MCF 10A (cell line): ENCODE measurements around the gene INPP5B. TPM values are rescaled to one million over a fixed set of nuclear protein-coding genes. Genes with fewer than 3 reads are reported as not detected.
"Not testable (repeated sequence)": the region's sequence is repeated elsewhere in the genome, so short reads cannot be mapped to it uniquely, and the experiment has no call there.

Experiments used
- BruUV-seq: library from RNA; stranded (reverse); fragments of 400-500 nt; replicated peaks from 2 replicates; lab custom pipeline; 2021; lab: Mats Ljungman, UMichigan
- CTCF ChIA-PET: fragments of 300-600 bp; sonication (Branson Sonifier 250); formaldehyde crosslinking; extraction: SDS; loops from one replicate; lab custom pipeline; 2021; ENCODE audit warnings: antibody characterized with exemption, inconsistent platforms; lab: Yijun Ruan, JAX
- POLR2A ChIA-PET: fragments of 300-600, 350-650 bp; sonication (Branson Sonifier 250); formaldehyde crosslinking; extraction: SDS; loops from one replicate; lab custom pipeline; 2020; ENCODE audit warnings: antibody characterized with exemption, inconsistent platforms; lab: Yijun Ruan, JAX
- DNase-seq: peaks from one replicate; pipeline ENCODE4 v3.0.0-alpha.2; 2018; ENCODE audit not compliant: unreplicated experiment
- H3K27ac Mint-ChIP-seq: one replicate; pipeline ENCODE4 v1.8.0; 2022; ENCODE audit warnings: mild to moderate bottlenecking, low read depth, mixed read lengths; ENCODE audit not compliant: unreplicated experiment
- H3K27me3 Mint-ChIP-seq: one replicate; pipeline ENCODE4 v1.8.0; 2022; ENCODE audit warnings: mixed read lengths; ENCODE audit not compliant: insufficient read depth, unreplicated experiment
- H3K36me3 Mint-ChIP-seq: one replicate; pipeline ENCODE4 v1.8.0; 2022; ENCODE audit warnings: mild to moderate bottlenecking, moderate library complexity, mixed read lengths; ENCODE audit not compliant: insufficient read depth, unreplicated experiment
- H3K4me1 Mint-ChIP-seq: one replicate; pipeline ENCODE4 v1.8.0; 2022; ENCODE audit warnings: mixed read lengths; ENCODE audit not compliant: insufficient read depth, unreplicated experiment
- H3K4me3 Mint-ChIP-seq: one replicate; pipeline ENCODE4 v1.8.0; 2022; ENCODE audit warnings: mild to moderate bottlenecking, moderate library complexity, mixed read lengths; ENCODE audit not compliant: unreplicated experiment
- H3K9me3 Mint-ChIP-seq: one replicate; pipeline ENCODE4 v1.8.0; 2022; ENCODE audit warnings: mixed read lengths; ENCODE audit not compliant: unreplicated experiment
- intact Hi-C: fragments of 100-400 bp; cut with micrococcal nuclease; formaldehyde crosslinking; loops from 2 replicates; pipeline ENCODE4 v1.14.1; 2022
- total RNA-seq: library from RNA; stranded (reverse); gene quantifications from 2 replicates; pipeline ENCODE4 v1.2.3, GENCODE V29; 2022
- TF ChIP-seq, protein P1 (sequence below): fragments of 200-600 bp; IDR thresholded peaks from one replicate; pipeline ENCODE4 v1.8.0; 2022; ENCODE audit warnings: antibody characterized with exemption, mild to moderate bottlenecking; ENCODE audit not compliant: unreplicated experiment

INPP5B gene
- total RNA-seq, 1 experiment from 2014 or later, result 4.7 TPM

DNA sequence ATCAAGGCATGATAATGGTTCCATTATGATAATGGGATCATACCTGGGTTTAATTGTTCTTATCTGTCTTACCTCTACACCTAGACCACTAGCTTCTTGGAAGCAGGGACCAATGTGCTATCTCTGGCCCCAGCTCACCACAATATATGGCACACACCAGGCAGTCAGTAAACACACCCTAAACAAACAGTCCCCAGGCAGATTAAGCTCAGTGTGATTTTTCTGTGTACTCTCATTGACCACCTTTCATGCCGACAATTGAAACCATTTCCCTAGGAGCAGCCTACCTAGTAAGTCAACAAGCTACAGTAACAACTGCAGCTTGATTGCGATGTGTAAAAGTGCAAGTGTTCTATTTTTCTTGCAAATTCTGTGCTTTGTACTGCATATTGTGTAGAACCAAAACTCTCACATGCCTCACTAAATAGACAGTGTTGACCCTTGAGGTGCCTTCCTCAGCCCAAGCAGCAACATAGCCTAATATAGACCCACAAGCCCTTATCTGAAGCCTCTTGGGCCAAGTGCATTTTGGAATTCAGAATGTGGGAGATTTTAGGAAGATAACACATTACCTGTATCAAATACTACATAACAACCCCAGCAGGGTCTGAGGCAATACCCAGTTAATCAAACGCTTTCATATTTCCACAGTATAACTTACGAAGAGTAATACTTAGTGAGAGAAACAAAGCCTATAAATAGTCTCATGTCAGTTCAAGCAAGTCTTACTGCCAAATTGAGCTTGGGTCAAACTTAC lies 32.0 kb downstream of the INPP5B start:
- CTCF ChIA-PET, result interaction anchor here (0.5 kb wide), 1 partner anchor 307 kb away, joined by 4 read pairs; no protein-coding TSS in a partner anchor
- no peaks in the 10 kb centered on the region for H3K36me3 Mint-ChIP-seq
- no TSS peak for BruUV-seq
- no peak overlapping the region for H3K27ac Mint-ChIP-seq
- intact Hi-C loops, result no loop called here
- no peak for DNase-seq
- no peak overlapping the region for H3K4me3 Mint-ChIP-seq
- POLR2A ChIA-PET, result interaction anchor here (0.6 kb wide), 1 partner anchor 947 kb away, joined by 3 read pairs; no protein-coding TSS in a partner anchor
- no peaks in the 10 kb centered on the region for H3K27me3 Mint-ChIP-seq
- TF ChIP-seq, protein P1, sequence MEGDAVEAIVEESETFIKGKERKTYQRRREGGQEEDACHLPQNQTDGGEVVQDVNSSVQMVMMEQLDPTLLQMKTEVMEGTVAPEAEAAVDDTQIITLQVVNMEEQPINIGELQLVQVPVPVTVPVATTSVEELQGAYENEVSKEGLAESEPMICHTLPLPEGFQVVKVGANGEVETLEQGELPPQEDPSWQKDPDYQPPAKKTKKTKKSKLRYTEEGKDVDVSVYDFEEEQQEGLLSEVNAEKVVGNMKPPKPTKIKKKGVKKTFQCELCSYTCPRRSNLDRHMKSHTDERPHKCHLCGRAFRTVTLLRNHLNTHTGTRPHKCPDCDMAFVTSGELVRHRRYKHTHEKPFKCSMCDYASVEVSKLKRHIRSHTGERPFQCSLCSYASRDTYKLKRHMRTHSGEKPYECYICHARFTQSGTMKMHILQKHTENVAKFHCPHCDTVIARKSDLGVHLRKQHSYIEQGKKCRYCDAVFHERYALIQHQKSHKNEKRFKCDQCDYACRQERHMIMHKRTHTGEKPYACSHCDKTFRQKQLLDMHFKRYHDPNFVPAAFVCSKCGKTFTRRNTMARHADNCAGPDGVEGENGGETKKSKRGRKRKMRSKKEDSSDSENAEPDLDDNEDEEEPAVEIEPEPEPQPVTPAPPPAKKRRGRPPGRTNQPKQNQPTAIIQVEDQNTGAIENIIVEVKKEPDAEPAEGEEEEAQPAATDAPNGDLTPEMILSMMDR, result no peak
- H3K4me1 Mint-ChIP-seq, result no peaks in the 10 kb centered on the region
- no peaks in the 10 kb centered on the region for H3K9me3 Mint-ChIP-seq

DNA sequence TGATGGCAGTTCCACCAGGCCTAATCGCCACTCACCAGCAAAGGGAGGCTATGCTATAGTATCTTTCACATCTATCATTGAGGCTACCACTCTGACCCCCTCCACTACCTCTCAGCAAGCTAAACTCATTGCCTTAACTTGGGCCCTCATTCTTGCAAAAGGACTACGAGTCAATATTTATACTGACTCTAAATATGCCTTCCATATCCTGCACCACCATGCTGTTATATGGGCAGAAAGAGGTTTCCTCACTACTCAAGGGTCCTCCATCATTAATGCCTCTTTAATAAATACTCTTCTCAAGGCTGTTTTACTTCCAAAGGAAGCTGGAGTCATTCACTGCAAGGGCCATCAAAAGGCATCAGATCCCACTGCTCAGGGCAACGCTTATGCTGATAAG lies 35.4 kb downstream of the INPP5B start:
- DNase-seq, H3K36me3 Mint-ChIP-seq, BruUV-seq, H3K9me3 Mint-ChIP-seq, intact Hi-C loops, H3K27me3 Mint-ChIP-seq, H3K27ac Mint-ChIP-seq, POLR2A ChIA-PET, H3K4me3 Mint-ChIP-seq: not testable (repeated sequence)
- peaks cover 13% of the 10 kb centered on the region for H3K4me1 Mint-ChIP-seq
- CTCF ChIA-PET, result interaction anchor here (0.9 kb wide), 1 partner anchor 64 kb away, joined by 3 read pairs; no protein-coding TSS in a partner anchor

DNA sequence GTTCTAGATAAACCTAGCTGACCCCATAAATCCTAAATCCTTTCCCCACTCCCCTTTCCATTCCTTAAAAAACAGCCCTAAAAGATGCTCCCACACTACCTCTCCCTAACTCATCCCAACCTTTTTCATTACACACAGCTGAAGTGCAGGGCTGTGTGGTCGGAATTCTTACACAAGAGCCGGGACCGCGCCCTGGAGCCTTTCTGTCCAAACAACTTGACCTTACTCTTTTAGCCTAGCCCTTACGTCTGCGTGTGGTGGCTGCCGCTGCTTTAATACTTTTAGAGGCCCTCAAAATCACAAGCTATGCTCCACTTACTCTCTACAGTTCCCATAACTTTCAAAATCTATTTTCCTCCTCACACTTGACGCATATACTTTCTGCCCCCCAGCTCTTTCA lies 36.0 kb downstream of the INPP5B start:
- H3K9me3 Mint-ChIP-seq, intact Hi-C loops, CTCF ChIA-PET, POLR2A ChIA-PET, H3K27ac Mint-ChIP-seq, H3K36me3 Mint-ChIP-seq, H3K27me3 Mint-ChIP-seq, BruUV-seq, DNase-seq, H3K4me3 Mint-ChIP-seq: not testable (repeated sequence)
- H3K4me1 Mint-ChIP-seq, result peaks cover 13% of the 10 kb centered on the region

DNA sequence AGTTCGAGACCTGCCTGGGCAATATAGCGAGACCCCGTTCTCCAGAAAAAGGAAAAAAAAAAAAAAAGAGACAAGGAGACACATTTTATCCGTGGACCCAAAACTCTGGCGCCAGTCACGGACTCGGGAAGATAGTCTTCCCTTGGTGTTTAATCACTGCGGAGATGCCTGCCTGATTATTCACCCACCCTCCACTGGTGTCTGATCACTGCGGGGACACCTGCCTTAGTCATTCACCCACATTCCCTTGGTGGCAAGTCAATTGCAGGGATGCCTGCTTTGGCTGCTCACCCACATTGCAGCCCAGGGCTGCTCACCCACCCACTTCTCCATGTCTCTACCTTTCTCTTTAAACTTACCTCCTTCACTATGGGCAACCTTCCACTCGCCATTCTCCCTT lies 38.3 kb downstream of the INPP5B start:
- H3K27ac Mint-ChIP-seq, H3K36me3 Mint-ChIP-seq, DNase-seq, H3K9me3 Mint-ChIP-seq, POLR2A ChIA-PET, H3K4me3 Mint-ChIP-seq, BruUV-seq, H3K27me3 Mint-ChIP-seq, intact Hi-C loops, CTCF ChIA-PET: not testable (repeated sequence)
- peaks cover 13% of the 10 kb centered on the region for H3K4me1 Mint-ChIP-seq

DNA sequence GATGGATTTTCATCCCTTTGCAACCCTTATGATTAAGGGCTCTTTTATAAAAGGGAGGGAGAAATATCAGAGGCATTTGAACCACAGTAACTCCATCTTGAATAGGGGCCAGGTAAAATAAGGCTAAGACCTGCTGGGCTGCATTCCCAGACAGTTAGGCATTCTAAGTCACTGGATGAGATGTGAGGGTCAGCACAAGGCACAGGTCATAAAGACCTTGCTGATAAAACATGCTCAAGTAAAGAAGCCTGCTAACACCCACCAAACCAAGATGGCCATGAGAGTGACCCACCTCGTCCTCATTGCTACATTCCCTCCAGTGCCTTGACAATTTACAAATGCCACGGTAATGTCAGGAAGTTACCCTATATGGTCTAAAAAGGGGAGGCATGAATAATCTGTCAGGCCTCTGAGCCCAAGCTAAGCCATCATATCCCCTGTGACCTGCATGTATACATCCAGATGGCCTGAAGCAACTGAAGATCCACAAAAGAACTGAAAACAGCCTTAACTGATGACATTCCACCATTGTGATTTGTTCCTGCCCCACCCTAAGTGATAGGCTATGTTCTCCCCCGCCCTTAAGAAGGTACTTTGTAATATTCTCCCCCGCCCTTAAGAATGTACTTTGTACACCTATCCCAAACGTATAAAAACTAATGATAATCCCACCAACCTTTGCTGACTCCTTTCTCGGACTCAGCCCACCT lies 39.3 kb downstream of the INPP5B start:
- H3K36me3 Mint-ChIP-seq, H3K9me3 Mint-ChIP-seq, H3K27me3 Mint-ChIP-seq, BruUV-seq, POLR2A ChIA-PET, DNase-seq, H3K27ac Mint-ChIP-seq, H3K4me3 Mint-ChIP-seq, intact Hi-C loops: not testable (repeated sequence)
- CTCF ChIA-PET, result interaction anchor here (0.8 kb wide), 1 partner anchor 930 kb away, joined by 3 read pairs; no protein-coding TSS in a partner anchor
- peaks cover 13% of the 10 kb centered on the region for H3K4me1 Mint-ChIP-seq

DNA sequence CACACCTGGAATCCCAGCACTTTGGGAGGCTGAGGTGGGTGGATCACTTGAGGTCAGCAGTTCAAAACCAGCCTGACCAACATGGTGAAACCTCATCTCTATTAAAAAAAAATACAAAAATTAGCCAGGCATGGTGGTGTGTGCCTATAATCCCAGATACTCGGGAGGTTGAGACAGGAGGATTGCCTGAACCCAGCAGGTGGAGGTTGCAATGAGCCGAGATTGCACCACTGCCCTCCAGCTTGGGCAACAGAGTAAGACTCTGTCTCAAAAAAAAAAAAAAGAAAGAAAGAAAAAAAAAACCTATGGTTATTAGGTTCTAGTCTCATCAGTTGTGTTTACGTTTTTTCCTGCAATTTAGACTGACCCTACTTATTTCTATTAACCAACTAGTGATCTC lies 40.3 kb downstream of the INPP5B start:
- H3K9me3 Mint-ChIP-seq, intact Hi-C loops, H3K27ac Mint-ChIP-seq, BruUV-seq, POLR2A ChIA-PET, H3K36me3 Mint-ChIP-seq, H3K4me3 Mint-ChIP-seq, DNase-seq, H3K27me3 Mint-ChIP-seq: not testable (repeated sequence)
- CTCF ChIA-PET, result interaction anchor here (0.6 kb wide), 1 partner anchor 928 kb away, joined by 3 read pairs; no protein-coding TSS in a partner anchor
- peaks cover 13% of the 10 kb centered on the region for H3K4me1 Mint-ChIP-seq
